DND-41 (cell line): ENCODE results near the gene LRFN2.
A peak's percentile ranks its signal among the peaks of the same experiment; 100 is the strongest.

Experiments used
- ATAC-seq: fragments of 200-7000 bp; cut with Tn5 transposase; 3 replicates; pipeline ENCODE4 v1.9.1; 2021; ENCODE audit warnings: low read depth; ENCODE audit not compliant: insufficient read depth
- DNase-seq: peaks from one replicate; pipeline ENCODE4 v3.0.0-alpha.2; 2020
- H2AFZ ChIP-seq: 2 replicates; pipeline ENCODE4 v1.6.0; 2012; ENCODE audit warnings: low read depth, low read length
- H3K27ac ChIP-seq: 2 replicates; pipeline ENCODE4 v1.5.1; 2012; ENCODE audit warnings: low read length, inconsistent platforms
- H3K27me3 ChIP-seq: fragments of 200-600 bp; sonication (generic); 2 replicates; pipeline ENCODE4 v1.6.0; 2012; ENCODE audit warnings: low read length, mild to moderate bottlenecking, inconsistent platforms; ENCODE audit not compliant: insufficient read depth, poor library complexity
- H3K36me3 ChIP-seq: 2 replicates; pipeline ENCODE4 v1.5.1; 2012; ENCODE audit warnings: low read length, inconsistent platforms; ENCODE audit not compliant: insufficient read depth
- H3K4me1 ChIP-seq: 2 replicates; pipeline ENCODE4 v1.5.1; 2012; ENCODE audit warnings: mild to moderate bottlenecking, low read length; ENCODE audit not compliant: insufficient read depth
- H3K4me2 ChIP-seq: 2 replicates; pipeline ENCODE4 v1.6.0; 2012; ENCODE audit warnings: mild to moderate bottlenecking, moderate library complexity, low read length, inconsistent platforms; ENCODE audit not compliant: insufficient read depth
- H3K4me3 ChIP-seq, 2 experiments: fragments of 200-600 bp in 1 of 2; shearing (Covaris generic) in 1 of 2; 2 replicates each; pipeline ENCODE4 v1.5.1; 2012 to 2016; ENCODE audit warnings: inconsistent platforms in 2 of 2, low read length in 2 of 2, mild to moderate bottlenecking in 2 of 2, low read depth in 1 of 2, moderate library complexity in 1 of 2
- H3K79me2 ChIP-seq: 2 replicates; pipeline ENCODE4 v1.6.0; 2012; ENCODE audit warnings: low read length, inconsistent platforms; ENCODE audit not compliant: insufficient read depth
- H3K9ac ChIP-seq: 2 replicates; pipeline ENCODE4 v1.6.0; 2012; ENCODE audit warnings: low read depth, mild to moderate bottlenecking, inconsistent platforms, low read length, moderate library complexity
- H3K9me3 ChIP-seq: 2 replicates; pipeline ENCODE4 v1.5.1; 2012; ENCODE audit warnings: low read length, moderate library complexity, mild to moderate bottlenecking, inconsistent platforms; ENCODE audit not compliant: insufficient read depth, severe bottlenecking
- H4K20me1 ChIP-seq: 2 replicates; pipeline ENCODE4 v1.6.0; 2012; ENCODE audit warnings: low read length; ENCODE audit not compliant: insufficient read depth
- EZH2 ChIP-seq: IDR thresholded peaks from 3 replicates; pipeline ENCODE4 v1.6.1; 2012; ENCODE audit warnings: borderline replicate concordance, low read depth, mild to moderate bottlenecking, moderate library complexity, low read length, inconsistent platforms; ENCODE audit not compliant: severe bottlenecking
- TF ChIP-seq, protein P1 (sequence below): IDR thresholded peaks from 2 replicates; pipeline ENCODE4 v1.5.1; 2012; ENCODE audit warnings: borderline replicate concordance, low read length, moderate library complexity, mild to moderate bottlenecking; ENCODE audit not compliant: poor library complexity, severe bottlenecking; ENCODE audit errors: extremely low read depth

LRFN2 gene

GRCh38 chr6:40551966-40552505 is 35.1 kb downstream of the LRFN2 start:
- no peak for DNase-seq
- H3K27ac ChIP-seq, result no peak overlapping the region
- no peaks in the 10 kb centered on the region for H3K79me2 ChIP-seq
- H3K4me1 ChIP-seq, result no peaks in the 10 kb centered on the region
- H3K4me3 ChIP-seq, result no peak overlapping the region
- no peaks in the 10 kb centered on the region for H4K20me1 ChIP-seq
- H3K4me2 ChIP-seq, result no peak overlapping the region
- H3K9me3 ChIP-seq, result no peaks in the 10 kb centered on the region
- H3K27me3 ChIP-seq, result no peaks in the 10 kb centered on the region
- ATAC-seq, result no peak
- no peaks in the 10 kb centered on the region for H3K36me3 ChIP-seq
- TF ChIP-seq, protein P1, sequence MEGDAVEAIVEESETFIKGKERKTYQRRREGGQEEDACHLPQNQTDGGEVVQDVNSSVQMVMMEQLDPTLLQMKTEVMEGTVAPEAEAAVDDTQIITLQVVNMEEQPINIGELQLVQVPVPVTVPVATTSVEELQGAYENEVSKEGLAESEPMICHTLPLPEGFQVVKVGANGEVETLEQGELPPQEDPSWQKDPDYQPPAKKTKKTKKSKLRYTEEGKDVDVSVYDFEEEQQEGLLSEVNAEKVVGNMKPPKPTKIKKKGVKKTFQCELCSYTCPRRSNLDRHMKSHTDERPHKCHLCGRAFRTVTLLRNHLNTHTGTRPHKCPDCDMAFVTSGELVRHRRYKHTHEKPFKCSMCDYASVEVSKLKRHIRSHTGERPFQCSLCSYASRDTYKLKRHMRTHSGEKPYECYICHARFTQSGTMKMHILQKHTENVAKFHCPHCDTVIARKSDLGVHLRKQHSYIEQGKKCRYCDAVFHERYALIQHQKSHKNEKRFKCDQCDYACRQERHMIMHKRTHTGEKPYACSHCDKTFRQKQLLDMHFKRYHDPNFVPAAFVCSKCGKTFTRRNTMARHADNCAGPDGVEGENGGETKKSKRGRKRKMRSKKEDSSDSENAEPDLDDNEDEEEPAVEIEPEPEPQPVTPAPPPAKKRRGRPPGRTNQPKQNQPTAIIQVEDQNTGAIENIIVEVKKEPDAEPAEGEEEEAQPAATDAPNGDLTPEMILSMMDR, result no peak
- no peak for TF ChIP-seq EZH2
- no peak overlapping the region for H2AFZ ChIP-seq
- H3K9ac ChIP-seq, result no peak overlapping the region

DNA sequence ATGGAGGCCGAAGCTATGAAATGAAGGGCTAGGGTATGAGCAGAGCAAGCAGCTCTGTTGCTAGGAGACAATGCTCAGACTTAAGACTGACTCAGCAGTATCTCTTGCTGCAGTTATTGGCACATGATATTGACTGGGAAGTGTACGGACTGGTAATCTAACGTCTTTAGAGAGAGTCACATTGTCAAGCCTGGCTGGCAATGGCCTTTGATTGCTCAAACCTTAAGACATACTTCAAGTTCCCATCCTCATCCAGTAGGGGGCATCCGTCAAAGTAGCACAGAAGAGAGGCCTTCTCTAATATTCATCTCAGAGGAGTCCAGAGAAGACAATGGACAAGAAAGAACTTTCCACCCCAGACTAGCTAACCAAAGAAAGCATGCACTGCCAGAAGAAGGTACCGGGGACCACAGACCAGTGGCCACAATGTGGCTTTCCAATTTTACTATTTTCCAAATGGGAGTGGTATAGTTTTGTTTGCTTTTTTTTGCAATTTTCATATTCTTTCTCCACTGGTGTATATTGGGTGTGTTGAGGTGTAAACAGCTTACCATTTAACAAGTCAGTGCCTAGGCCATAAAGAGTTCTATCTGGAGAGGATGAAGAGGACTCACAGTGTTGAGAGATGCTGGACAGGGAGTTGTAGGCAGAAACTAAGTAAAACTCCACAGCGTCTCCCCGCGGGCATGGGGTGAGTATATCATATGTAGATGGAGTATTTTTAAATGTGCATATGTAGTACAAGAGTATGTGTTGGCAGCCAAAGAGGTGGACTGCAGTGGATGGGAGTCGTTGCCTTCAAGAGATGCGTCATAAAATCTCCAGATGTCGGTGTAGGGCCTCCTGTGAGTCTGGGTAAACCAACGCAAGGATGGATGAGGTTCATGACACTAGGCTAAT is 36.7 kb downstream of the LRFN2 start:
- Histone ChIP-seq H3K36me3 (no peaks in the 10 kb centered on the region), H3K79me2 (no peaks in the 10 kb centered on the region), H3K4me3 (no peak overlapping the region), H3K27me3 (no peaks in the 10 kb centered on the region), H4K20me1 (no peaks in the 10 kb centered on the region), H3K4me2 (no peak overlapping the region), H3K9ac (no peak overlapping the region), H2AFZ (no peak overlapping the region), H3K9me3 (no peaks in the 10 kb centered on the region), H3K4me1 (no peaks in the 10 kb centered on the region), H3K27ac (no peak overlapping the region)
- peak; percentile 35 for DNase-seq
- TF ChIP-seq, protein P1, result peak; percentile 57
- no peak for TF ChIP-seq EZH2
- peak; percentile 63 for ATAC-seq

DNA sequence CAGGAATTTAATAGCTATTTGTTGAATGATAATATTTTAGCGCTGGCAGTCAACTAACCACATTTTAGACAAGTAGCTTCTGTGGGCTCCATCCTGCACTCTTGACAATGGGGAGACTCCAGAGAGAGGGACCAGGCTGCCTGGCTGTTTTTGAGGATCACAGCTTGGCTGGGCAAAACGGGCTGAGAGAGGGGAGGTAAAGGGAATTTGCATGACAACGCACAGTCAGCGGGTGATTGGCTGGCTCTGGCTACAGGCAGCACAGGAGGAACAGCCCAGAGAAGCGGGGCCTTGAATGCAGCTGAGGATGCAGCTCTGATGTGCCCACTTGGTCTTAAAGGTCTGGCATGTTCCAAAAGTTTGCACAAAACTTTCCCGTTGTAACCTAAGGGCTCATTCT is 41.2 kb downstream of the LRFN2 start:
- 0 out of 3 replicates have a peak, but pooled peaks have one; percentile 31 for ATAC-seq
- Histone ChIP-seq H2AFZ (no peak overlapping the region), H4K20me1 (no peaks in the 10 kb centered on the region), H3K79me2 (no peaks in the 10 kb centered on the region), H3K36me3 (no peaks in the 10 kb centered on the region), H3K4me2 (no peak overlapping the region), H3K27me3 (no peaks in the 10 kb centered on the region), H3K9me3 (no peaks in the 10 kb centered on the region), H3K4me3 (no peak overlapping the region), H3K4me1 (no peaks in the 10 kb centered on the region), H3K27ac (no peak overlapping the region), H3K9ac (no peak overlapping the region)
- DNase-seq, result no peak
- TF ChIP-seq EZH2, result no peak
- TF ChIP-seq, protein P1, result no peak
